ENCODE data around the gene APMAP. TPM values are rescaled to one million over a fixed set of nuclear protein-coding genes. Genes with fewer than 3 reads are reported as not detected.
A peak's percentile ranks its signal among the peaks of the same experiment; 100 is the strongest.

Gene APMAP
- total RNA-seq, 2 donors from 2014 or later: 43.9 to 63.3 TPM

- Histone ChIP-seq H3K27ac (no peak overlapping the region), H3K4me1 (no peaks in the 10 kb centered on the region), H3K4me3 (no peak overlapping the region), H3K36me3 (no peaks in the 10 kb centered on the region), H3K9me3 (no peaks in the 10 kb centered on the region), H3K27me3 (no peaks in the 10 kb centered on the region), H3K9ac (ENCODE audit: low read depth in 2 of 2, low read length in 2 of 2) (no peak overlapping the region)
- TF ChIP-seq CTCF (IDR thresholded peaks at IDR 0.05): no peak
- no peak for DNase-seq
- intact Hi-C loops (cut with DNase I): no loop called here
Observed at GRCh38 chr20:24956001-24956841, 36.3 kb downstream of the APMAP start.

DNA sequence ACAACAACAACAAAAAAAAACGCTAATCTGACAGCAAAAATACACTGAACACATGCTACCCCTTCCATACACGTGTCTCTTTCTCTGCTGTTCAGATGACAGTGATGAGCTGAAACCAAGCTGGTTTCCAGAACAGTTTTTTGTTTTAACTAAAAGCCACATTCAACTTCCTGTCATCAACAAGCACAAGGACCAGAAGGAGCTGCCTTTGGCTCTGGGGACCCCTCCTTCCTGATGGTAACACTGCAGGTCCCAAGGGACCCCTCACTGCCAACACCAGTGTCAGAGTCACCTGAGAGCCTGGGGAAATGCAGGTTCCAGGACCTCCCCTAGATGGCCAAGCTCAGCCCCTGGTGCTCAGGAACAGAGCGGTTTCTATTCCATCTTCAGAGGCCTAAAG is 37.5 kb downstream of the APMAP start:
- Histone ChIP-seq H3K36me3 (no peaks in the 10 kb centered on the region), H3K27ac (no peak overlapping the region), H3K4me3 (no peak overlapping the region), H3K4me1 (no peaks in the 10 kb centered on the region), H3K27me3 (no peaks in the 10 kb centered on the region), H3K9ac (ENCODE audit: low read depth in 2 of 2, low read length in 2 of 2) (no peak overlapping the region), H3K9me3 (no peaks in the 10 kb centered on the region)
- intact Hi-C loops (cut with DNase I): no loop called here
- DNase-seq: peak; percentile 16
- TF ChIP-seq CTCF (IDR thresholded peaks at IDR 0.05): no peak

- Histone ChIP-seq H3K4me3 (no peak overlapping the region), H3K9ac (ENCODE audit: low read depth in 2 of 2, low read length in 2 of 2) (no peak overlapping the region), H3K4me1 (no peaks in the 10 kb centered on the region), H3K36me3 (no peaks in the 10 kb centered on the region), H3K27ac (no peak overlapping the region), H3K9me3 (no peaks in the 10 kb centered on the region), H3K27me3 (no peaks in the 10 kb centered on the region)
- intact Hi-C loops (cut with DNase I): no loop called here
- TF ChIP-seq CTCF (IDR thresholded peaks at IDR 0.05): no peak
- DNase-seq: no peak
Observed at GRCh38 chr20:24954566-24954965, 38.0 kb downstream of the APMAP start.

DNA sequence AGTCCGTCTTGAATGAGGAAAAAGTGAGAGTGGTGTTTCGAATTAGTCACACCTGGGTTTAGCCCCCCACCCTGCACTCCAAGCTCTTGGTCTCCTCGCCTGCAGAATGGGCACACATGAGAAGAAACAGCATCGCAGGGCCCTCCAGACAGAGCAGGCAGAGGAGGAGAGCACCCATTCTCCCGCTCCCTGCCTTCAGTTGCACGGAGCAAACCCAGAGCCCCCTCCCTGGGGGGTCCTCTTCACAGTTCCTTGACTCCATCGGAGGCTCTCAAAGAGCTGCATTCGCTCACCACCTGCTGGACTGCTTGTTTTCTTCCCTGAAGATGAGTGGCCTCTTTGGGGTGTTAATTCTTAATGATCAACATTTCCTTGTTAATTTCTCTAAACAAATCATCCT is 38.4 kb downstream of the APMAP start:
- DNase-seq: no peak
- no peaks in the 10 kb centered on the region for H3K36me3 ChIP-seq
- no peak overlapping the region for H3K9ac ChIP-seq (ENCODE audit: low read depth in 2 of 2, low read length in 2 of 2)
- no peak overlapping the region for H3K27ac ChIP-seq
- no peak for TF ChIP-seq CTCF (IDR thresholded peaks at IDR 0.05)
- no peaks in the 10 kb centered on the region for H3K9me3 ChIP-seq
- intact Hi-C loops (cut with DNase I): no loop called here
- H3K4me1 ChIP-seq: no peaks in the 10 kb centered on the region
- H3K4me3 ChIP-seq: no peak overlapping the region
- H3K27me3 ChIP-seq: no peaks in the 10 kb centered on the region

DNA sequence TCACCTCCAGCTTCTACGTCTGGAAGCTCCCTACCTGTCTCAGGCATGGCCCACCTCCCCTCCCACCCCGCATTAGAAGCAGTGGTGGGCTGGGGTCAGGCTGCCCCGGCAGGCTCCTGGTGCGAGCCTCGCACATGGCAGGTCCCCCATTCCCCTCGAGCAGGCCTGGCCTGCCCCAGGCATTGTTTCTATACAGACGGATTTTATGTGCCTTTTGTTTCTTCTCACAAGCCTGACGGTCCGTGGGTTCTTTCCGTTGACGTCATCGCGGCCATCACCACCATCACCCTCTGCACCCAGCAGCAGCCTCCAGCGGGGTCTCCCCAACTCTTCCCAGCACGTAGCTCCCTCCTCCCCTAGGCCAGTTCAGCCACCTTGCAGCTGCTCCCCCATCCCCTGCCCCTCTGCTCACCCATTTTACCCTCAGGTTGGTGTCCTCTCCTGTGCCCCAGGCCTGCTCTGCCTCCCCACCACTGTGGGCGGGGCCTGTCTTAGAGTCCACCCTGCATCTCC is 38.9 kb downstream of the APMAP start:
- intact Hi-C loops (cut with DNase I): no loop called here
- DNase-seq: peak; percentile 14
- H3K4me1 ChIP-seq: no peaks in the 10 kb centered on the region
- H3K9me3 ChIP-seq: no peaks in the 10 kb centered on the region
- no peak overlapping the region for H3K4me3 ChIP-seq
- H3K27me3 ChIP-seq: no peaks in the 10 kb centered on the region
- H3K9ac ChIP-seq (ENCODE audit: low read depth in 2 of 2, low read length in 2 of 2): no peak overlapping the region
- H3K36me3 ChIP-seq: no peaks in the 10 kb centered on the region
- H3K27ac ChIP-seq: no peak overlapping the region
- TF ChIP-seq CTCF (IDR thresholded peaks at IDR 0.05): no peak
